Subcutaneous abdominal adipose tissue (tissue), 5 donors: ENCODE results near the gene DLG3.

Experiments
- H3K27ac ChIP-seq: one replicate; pipeline ENCODE4 v1.7.0; 2013; ENCODE audit warnings: low read depth, mild to moderate bottlenecking, inconsistent platforms, low read length, moderate library complexity
- H3K27me3 ChIP-seq, 5 donors: one replicate each; pipeline ENCODE4 v1.7.0; 2013; ENCODE audit warnings: low read length in 5 of 5, inconsistent platforms in 1 of 5; ENCODE audit not compliant: control insufficient read depth in 5 of 5, insufficient read depth in 4 of 5
- H3K36me3 ChIP-seq, 5 donors: one replicate each; pipeline ENCODE4 v1.7.0; 2013; ENCODE audit warnings: low read length in 5 of 5; ENCODE audit not compliant: control insufficient read depth in 5 of 5, insufficient read depth in 5 of 5
- H3K4me1 ChIP-seq, 5 donors: one replicate each; pipeline ENCODE4 v1.7.0; 2013; ENCODE audit warnings: low read length in 5 of 5, mild to moderate bottlenecking in 3 of 5, moderate library complexity in 1 of 5; ENCODE audit not compliant: control insufficient read depth in 5 of 5, insufficient read depth in 5 of 5
- H3K4me3 ChIP-seq, 5 donors: one replicate each; pipeline ENCODE4 v1.7.0; 2013; ENCODE audit warnings: low read length in 5 of 5, low read depth in 1 of 5
- H3K9ac ChIP-seq, 5 donors: one replicate each; pipeline ENCODE4 v1.7.0; 2013; ENCODE audit warnings: low read length in 5 of 5, mild to moderate bottlenecking in 4 of 5, moderate library complexity in 3 of 5
- H3K9me3 ChIP-seq, 5 donors: one replicate each; pipeline ENCODE4 v1.7.0; 2013; ENCODE audit warnings: low read length in 5 of 5; ENCODE audit not compliant: control insufficient read depth in 5 of 5
- donor health status: healthy.
- donor health status: healthy.
- donor health status: healthy.
- donor health status: healthy.
- donor health status: healthy.

DLG3 gene

DNA sequence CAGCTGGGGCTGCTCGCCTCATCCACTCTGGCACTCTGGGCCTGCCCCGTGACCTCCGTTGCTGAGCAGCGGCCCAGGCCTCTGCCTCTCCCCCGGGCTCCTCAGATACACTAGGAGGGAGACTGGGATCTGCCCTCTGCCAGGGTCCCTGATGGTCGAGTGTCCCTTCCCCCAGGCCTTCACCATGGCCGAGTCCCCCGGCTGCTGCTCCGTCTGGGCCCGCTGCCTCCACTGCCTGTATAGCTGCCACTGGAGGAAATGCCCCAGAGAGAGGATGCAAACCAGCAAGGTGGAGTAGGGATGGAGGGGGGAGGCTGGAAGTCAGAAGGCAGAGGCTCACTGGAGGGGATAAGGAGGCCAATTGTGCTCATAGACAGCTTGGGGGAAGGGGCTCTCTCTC lies 19.8 kb upstream of the DLG3 start:
- Histone ChIP-seq H3K27ac (no peak overlapping the region), H3K4me3 (no peak overlapping the region)

DNA sequence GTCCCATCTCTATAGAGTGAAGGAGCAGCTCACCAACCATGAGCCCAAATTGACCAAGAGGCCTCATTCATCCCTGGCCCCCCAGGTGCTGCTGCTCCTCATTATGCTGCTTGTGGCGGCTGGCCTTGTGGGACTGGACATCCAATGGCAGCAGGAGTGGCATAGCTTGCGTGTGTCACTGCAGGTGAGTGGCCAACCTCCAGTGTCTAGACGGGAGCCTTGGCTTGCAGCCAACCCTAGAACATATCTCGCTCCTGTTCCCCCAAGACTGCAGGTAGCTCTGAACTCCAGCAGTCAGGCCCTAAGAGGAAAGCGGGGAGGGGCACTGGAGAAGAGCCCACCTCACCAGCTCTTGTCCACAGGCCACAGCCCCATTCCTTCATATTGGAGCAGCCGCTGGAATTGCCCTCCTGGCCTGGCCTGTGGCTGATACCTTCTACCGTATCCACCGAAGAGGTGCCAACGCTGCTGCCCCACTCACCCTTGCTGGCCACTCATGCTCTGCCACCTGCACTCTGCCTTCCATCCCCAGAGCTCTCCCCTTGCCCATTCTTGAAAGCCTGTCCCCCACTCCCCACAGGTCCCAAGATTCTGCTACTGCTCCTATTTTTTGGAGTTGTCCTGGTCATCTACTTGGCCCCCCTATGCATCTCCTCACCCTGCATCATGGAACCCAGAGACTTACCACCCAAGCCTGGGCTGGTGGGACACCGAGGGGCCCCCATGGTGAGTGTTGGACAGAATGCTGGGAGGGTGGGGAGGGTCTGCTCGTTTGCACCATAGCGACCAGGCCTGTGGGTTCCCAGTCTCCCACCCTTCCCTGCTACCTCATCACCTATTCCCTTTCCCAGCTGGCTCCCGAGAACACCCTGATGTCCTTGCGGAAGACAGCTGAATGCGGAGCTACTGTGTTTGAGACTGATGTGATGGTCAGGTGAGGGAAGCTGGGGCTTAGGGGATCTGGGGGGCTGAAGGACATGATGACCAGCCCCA lies 18.1 kb upstream of the DLG3 start:
- Histone ChIP-seq H3K27ac (no peak overlapping the region), H3K4me1 (no peaks in the 10 kb centered on the region), H3K27me3 (peaks cover 9 to 52% (median 39%) of the 10 kb centered on the region in 5 donors), H3K36me3 (no peaks in the 10 kb centered on the region), H3K9ac (no peak overlapping the region), H3K9me3 (no peaks in the 10 kb centered on the region), H3K4me3 (no peak overlapping the region)

More for the DNA sequence above, 19.8 kb upstream of the DLG3 start:
- no peak overlapping the region for H3K9ac ChIP-seq
- peaks cover 9 to 48% (median 38%) of the 10 kb centered on the region in 5 donors for H3K27me3 ChIP-seq
- H3K9me3 ChIP-seq = no peaks in the 10 kb centered on the region
- no peaks in the 10 kb centered on the region for H3K4me1 ChIP-seq
- H3K36me3 ChIP-seq = no peaks in the 10 kb centered on the region

DNA sequence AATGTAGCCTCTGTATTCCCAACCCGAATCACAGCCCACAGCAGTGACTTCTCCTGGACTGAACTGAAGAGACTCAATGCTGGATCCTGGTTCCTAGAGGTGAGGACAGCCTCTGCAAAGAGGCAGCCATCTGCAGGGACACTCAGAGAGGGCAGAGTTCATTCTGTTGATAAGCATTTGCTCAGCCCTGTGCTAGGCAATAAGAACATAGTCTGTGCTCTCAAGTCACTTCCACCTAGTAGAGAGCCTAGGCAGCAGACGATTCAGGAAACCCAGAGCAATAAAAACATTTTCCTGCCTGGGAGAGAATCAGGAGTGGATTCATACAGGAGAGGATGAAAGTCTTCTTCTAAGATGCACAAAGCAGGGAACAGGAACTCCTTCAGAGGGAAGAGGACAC lies 17.3 kb upstream of the DLG3 start:
- H3K27me3 ChIP-seq = peaks cover 9 to 50% (median 39%) of the 10 kb centered on the region in 5 donors
- H3K27ac ChIP-seq = no peak overlapping the region
- no peaks in the 10 kb centered on the region for H3K36me3 ChIP-seq
- no peaks in the 10 kb centered on the region for H3K4me1 ChIP-seq
- no peaks in the 10 kb centered on the region for H3K9me3 ChIP-seq
- H3K4me3 ChIP-seq = no peak overlapping the region
- H3K9ac ChIP-seq = no peak overlapping the region

DNA sequence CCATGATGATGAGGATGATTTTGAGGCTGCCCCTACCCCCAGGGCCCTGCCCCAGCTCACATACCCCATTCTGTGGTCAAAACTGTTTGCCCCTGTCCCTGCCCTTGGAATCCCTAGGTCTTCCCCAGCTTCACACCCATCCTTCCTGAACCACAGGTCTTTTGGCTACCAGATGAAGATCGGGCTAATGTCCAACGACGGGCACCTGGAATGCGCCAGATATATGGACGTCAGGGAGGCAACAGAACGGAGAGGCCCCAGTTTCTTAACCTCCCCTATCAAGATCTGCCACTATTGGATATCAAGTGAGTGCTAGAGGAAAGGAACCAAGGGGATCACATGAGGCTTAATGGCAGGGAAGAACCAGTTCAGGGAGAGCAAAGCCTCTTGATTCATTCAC lies 14.9 kb upstream of the DLG3 start:
- H3K4me1 ChIP-seq = peaks cover 0 to 13% (median 3%) of the 10 kb centered on the region in 5 donors
- H3K9me3 ChIP-seq = no peaks in the 10 kb centered on the region
- no peak overlapping the region for H3K4me3 ChIP-seq
- H3K27me3 ChIP-seq = peaks cover 0 to 40% (median 22%) of the 10 kb centered on the region in 5 donors
- no peaks in the 10 kb centered on the region for H3K36me3 ChIP-seq
- no peak overlapping the region for H3K9ac ChIP-seq
- no peak overlapping the region for H3K27ac ChIP-seq

DNA sequence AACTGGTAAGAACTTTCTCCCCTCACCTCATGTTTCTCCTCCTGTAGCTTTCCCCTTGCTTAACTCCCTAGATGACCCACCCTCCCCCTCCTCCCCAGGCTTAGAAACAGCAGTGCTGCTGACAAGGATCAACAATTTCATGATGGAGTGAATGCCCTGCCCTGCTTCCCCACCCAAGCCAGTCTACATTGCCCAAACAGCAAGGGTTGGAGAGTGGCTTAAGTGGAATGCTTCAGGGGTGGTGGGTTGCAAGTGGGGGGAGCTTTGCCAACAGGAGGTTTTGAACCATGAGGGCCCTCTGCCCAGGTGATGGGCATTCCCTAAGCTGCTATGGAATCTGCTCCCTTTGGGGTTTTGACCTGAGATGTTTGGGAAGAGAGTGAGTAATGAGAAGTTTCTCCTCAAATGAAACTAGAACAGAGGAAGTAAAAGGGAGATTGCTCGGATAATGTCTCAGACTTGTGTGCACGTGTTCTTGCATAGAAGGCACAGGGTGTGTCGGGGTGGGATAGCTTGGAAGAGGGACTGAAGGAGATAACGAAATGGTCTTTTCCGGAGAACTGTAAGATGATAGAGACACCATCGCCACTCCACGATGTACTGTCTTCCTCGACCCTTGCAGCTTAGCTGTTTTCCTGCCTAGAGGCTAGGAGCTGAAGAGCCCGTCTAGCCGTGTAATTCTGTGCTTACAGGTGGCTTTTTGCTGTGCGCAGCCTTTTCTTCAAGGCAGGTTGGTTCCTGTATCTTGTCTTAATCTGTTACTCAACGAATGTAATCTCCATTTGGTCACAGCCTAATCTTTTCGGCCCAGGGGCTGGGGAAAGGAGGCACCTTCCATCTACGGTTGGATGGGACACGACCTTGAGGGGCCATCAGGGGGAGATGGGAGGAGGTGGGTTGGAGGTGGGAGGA lies 11.4 kb upstream of the DLG3 start:
- no peaks in the 10 kb centered on the region for H3K36me3 ChIP-seq
- no peaks in the 10 kb centered on the region for H3K9me3 ChIP-seq
- H3K27ac ChIP-seq = no peak overlapping the region
- H3K4me1 ChIP-seq = peaks cover 0 to 17% (median 6%) of the 10 kb centered on the region in 5 donors
- H3K4me3 ChIP-seq = peak overlapping the region in 4 of 5 donors; percentile 73 to 80 (median 74)
- H3K9ac ChIP-seq = no peak overlapping the region
- peaks cover 4 to 42% (median 28%) of the 10 kb centered on the region in 5 donors for H3K27me3 ChIP-seq

DNA sequence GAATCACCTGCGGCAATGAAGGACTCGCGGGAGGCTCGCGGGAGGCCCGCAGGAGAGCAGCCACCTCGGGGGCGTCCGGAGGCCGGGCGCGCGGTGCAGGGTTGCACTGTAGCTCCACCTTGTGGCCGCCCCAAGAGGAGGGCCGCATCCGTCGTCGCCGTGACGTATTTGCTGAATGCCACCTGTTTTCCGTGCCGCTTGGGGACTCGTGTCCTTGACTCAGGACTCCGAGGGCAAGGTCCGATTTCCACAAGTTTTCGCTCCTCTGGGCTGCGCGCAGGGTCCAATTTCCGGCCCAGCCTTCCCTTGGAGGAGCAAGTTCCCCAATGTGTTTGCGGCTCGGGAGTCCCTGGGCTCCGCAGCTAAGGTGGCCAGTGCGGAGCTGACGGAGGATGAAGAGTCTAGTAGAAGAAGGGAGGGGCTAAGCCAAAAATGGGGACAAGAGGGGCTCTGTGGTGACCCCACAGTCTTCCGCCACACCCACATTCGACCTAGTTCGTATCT lies 10.7 kb upstream of the DLG3 start:
- H3K27ac ChIP-seq = no peak overlapping the region
- H3K27me3 ChIP-seq = peaks cover 7 to 36% (median 28%) of the 10 kb centered on the region in 5 donors
- peaks cover 0 to 17% (median 6%) of the 10 kb centered on the region in 5 donors for H3K4me1 ChIP-seq
- H3K9ac ChIP-seq = peak overlapping the region in 4 of 5 donors; percentile 42 to 65 (median 60)
- H3K4me3 ChIP-seq = peak overlapping the region; percentile 73 to 81 (median 75)
- H3K9me3 ChIP-seq = no peaks in the 10 kb centered on the region
- no peaks in the 10 kb centered on the region for H3K36me3 ChIP-seq

DNA sequence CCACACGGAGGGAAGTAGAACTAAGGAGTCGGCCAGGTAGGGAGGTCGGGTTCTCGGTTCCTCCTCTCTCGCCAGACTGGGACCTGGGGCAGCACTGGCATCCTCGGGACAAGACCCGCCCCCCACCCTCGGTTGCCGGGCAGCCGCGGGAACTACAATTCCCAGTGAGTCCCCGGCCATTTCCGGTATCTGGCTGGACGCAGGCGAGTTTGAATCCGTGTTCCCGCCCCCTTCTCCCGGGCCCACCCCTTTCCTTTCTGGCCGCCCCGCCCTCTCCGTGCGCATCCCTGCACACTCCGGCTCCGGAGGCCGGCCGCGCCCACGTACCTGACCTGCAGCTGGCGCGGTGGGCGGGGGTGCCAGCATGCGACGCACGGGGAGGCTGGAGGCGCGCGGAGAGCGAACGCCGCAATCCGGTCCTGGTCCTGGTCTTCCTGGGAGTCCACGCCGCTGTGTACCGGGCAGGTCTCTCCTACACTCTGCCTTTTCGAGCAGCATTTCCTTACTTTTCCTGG lies 10.2 kb upstream of the DLG3 start:
- peaks cover 7 to 39% (median 31%) of the 10 kb centered on the region in 5 donors for H3K27me3 ChIP-seq
- H3K4me3 ChIP-seq = peak overlapping the region; percentile 73 to 81 (median 75)
- H3K36me3 ChIP-seq = no peaks in the 10 kb centered on the region
- no peak overlapping the region for H3K27ac ChIP-seq
- H3K9me3 ChIP-seq = no peaks in the 10 kb centered on the region
- H3K4me1 ChIP-seq = peaks cover 0 to 17% (median 6%) of the 10 kb centered on the region in 5 donors
- H3K9ac ChIP-seq = peak overlapping the region in 4 of 5 donors; percentile 42 to 65 (median 60)

DNA sequence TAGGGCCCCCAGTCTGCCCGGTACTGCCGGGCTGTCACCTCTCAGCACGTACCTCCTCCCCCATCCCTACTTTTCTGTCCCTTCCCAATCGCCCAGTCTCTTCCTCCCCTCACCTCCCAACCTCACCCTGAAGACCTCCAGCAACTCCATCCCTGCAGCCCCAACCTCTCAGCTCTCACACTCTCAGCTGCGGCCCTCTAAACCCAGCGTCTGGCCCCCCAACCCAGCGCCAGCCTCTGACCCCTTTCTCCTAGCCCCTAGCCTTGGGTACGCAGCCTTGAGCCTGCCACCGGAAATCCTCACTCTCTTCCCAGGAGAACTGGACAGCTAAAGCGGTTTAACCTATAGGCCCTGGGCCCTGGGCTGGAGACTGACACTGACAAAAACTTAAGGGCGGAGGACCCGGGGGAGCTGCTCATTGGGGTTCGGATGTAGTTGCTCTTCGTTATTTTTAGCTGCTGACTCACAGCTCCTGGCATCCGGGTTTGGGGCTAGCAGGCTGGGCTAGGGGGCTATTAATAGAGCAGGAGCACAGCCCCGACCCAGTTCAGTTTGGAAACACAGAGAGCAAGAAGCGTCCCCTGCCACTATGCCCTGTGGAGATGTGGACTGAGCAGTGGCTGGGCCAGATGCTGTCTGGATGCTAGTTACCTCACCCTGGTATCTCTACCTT lies 9.6 kb upstream of the DLG3 start:
- peak overlapping the region; percentile 62 to 80 (median 74) for H3K4me3 ChIP-seq
- H3K36me3 ChIP-seq = no peaks in the 10 kb centered on the region
- H3K27ac ChIP-seq = no peak overlapping the region
- peak overlapping the region in 1 of 5 donors; percentile 19 for H3K9ac ChIP-seq
- H3K27me3 ChIP-seq = peaks cover 7 to 36% (median 31%) of the 10 kb centered on the region in 5 donors
- peaks cover 0 to 17% (median 6%) of the 10 kb centered on the region in 5 donors for H3K4me1 ChIP-seq
- H3K9me3 ChIP-seq = no peaks in the 10 kb centered on the region

DNA sequence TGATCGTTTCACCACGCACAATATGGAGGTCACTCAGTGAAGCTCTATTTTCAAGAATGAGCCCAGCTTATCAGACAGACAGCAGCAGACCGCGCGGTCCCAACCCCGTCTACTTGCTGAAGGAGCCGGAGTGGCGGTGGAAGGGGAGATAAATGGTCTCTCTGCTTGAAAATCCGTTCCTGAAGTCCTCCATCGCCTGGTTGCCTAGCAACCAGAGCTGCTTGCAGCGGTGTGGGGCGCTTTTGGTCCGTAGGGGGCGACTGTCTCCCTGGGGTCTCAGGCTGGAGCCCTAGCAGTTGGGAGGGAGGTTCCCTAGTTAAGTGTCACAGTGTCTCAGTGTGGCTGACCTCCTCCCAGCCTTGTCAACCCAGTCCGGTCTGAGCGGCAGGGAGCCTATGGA lies 8.3 kb upstream of the DLG3 start:
- Histone ChIP-seq H3K27me3 (peaks cover 11 to 41% (median 32%) of the 10 kb centered on the region in 5 donors), H3K36me3 (no peaks in the 10 kb centered on the region), H3K4me1 (peaks cover 0 to 17% (median 6%) of the 10 kb centered on the region in 5 donors), H3K9me3 (no peaks in the 10 kb centered on the region), H3K27ac (no peak overlapping the region), H3K9ac (no peak overlapping the region), H3K4me3 (no peak overlapping the region)
